GM15510 (cell line): ENCODE measurements around the gene GNAS.

ENCODE experiments used
- POLR2A ChIP-seq: IDR thresholded peaks from 3 replicates; pipeline ENCODE4 v1.6.1; 2011; ENCODE audit warnings: borderline replicate concordance; ENCODE audit not compliant: insufficient read length; ENCODE audit errors: extremely low read depth

GNAS gene

GRCh38 chr20:58880994-58881752, 28.7 kb downstream of the GNAS start:
- no peak for TF ChIP-seq POLR2A

- no peak for TF ChIP-seq POLR2A
Observed at GRCh38 chr20:58882704-58883089, 30.2 kb downstream of the GNAS start.

- TF ChIP-seq POLR2A: no peak
Observed at GRCh38 chr20:58883241-58883691, 30.8 kb downstream of the GNAS start.

- TF ChIP-seq POLR2A: no peak
Observed at GRCh38 chr20:58884966-58885365, 32.5 kb downstream of the GNAS start.

- no peak for TF ChIP-seq POLR2A
Observed at GRCh38 chr20:58886546-58886945, 34.0 kb downstream of the GNAS start.

GRCh38 chr20:58888103-58888502, 35.6 kb downstream of the GNAS start:
- no peak for TF ChIP-seq POLR2A

GRCh38 chr20:58888521-58889333, 36.2 kb downstream of the GNAS start:
- peak; percentile 99 for TF ChIP-seq POLR2A

- no peak for TF ChIP-seq POLR2A
Observed at GRCh38 chr20:58889334-58889760, 36.8 kb downstream of the GNAS start.

GRCh38 chr20:58889798-58890517, 37.4 kb downstream of the GNAS start:
- no peak for TF ChIP-seq POLR2A

GRCh38 chr20:58890518-58891085, 38.1 kb downstream of the GNAS start:
- peak; percentile 45 for TF ChIP-seq POLR2A

- TF ChIP-seq POLR2A: peak; percentile 93
Observed at GRCh38 chr20:58891086-58891717, 38.7 kb downstream of the GNAS start.

- TF ChIP-seq POLR2A: no peak
Observed at GRCh38 chr20:58891718-58892140, 39.2 kb downstream of the GNAS start.

GRCh38 chr20:58892141-58892931, 39.8 kb downstream of the GNAS start:
- TF ChIP-seq POLR2A: no peak

GRCh38 chr20:58892932-58893224, 40.4 kb downstream of the GNAS start:
- no peak for TF ChIP-seq POLR2A

- TF ChIP-seq POLR2A: no peak
Observed at GRCh38 chr20:58893355-58894120, 41.0 kb downstream of the GNAS start.
